ENCODE measurements around the gene NRTN. TPM values are rescaled to one million over a fixed set of nuclear protein-coding genes. Genes with fewer than 3 reads are reported as not detected.
A peak's percentile ranks its signal among the peaks of the same experiment; 100 is the strongest.

The NRTN gene
- total RNA-seq, 4 donors from 2014 or later = 3.6 to 27.2 (median 14.6) TPM

GRCh38 chr19:5803752-5804515 lies 933 bp upstream of the NRTN start:
- H3K27me3 ChIP-seq = peaks cover 54% of the 10 kb centered on the region
- peak overlapping the region in 1 of 2 donors; percentile 68 for H3K4me3 ChIP-seq
- no peaks in the 10 kb centered on the region for H3K9me3 ChIP-seq
- H3K4me1 ChIP-seq = peaks cover 0 to 35% (median 10%) of the 10 kb centered on the region in 3 donors
- H3K36me3 ChIP-seq = peaks cover 0 to 4% of the 10 kb centered on the region in 2 donors
- peak; percentile 86 for ATAC-seq
- H3K27ac ChIP-seq = peak overlapping the region in 3 of 4 donors; percentile 90 to 96 (median 93)
- TF ChIP-seq CTCF (IDR thresholded peaks at IDR 0.05) (peak in 3 of 4 experiments; percentile 97 to 98 (median 98)), POLR2A (IDR thresholded peaks at IDR 0.05) (no peak), POLR2AphosphoS5 (IDR thresholded peaks at IDR 0.05) (no peak)
- WGBS, 2 donors (ENCODE audit: low coverage in 1 of 2) = 0 to 8% methylated on average over 1 to 11 of the region's 54 CpGs

- Histone ChIP-seq H3K4me3 (peak overlapping the region; percentile 68 to 76), H3K27ac (peak overlapping the region; percentile 85 to 96 (median 92)), H3K27me3 (peaks cover 40% of the 10 kb centered on the region), H3K9me3 (no peaks in the 10 kb centered on the region), H3K4me1 (peaks cover 0 to 35% (median 10%) of the 10 kb centered on the region in 3 donors), H3K36me3 (peaks cover 0 to 10% of the 10 kb centered on the region in 2 donors)
- WGBS, 2 donors (ENCODE audit: low coverage in 1 of 2) = no CpG with 5 or more reads among the region's 46 CpGs
- TF ChIP-seq CTCF (IDR thresholded peaks at IDR 0.05) = peak in 3 of 4 experiments; percentile 89 to 93 (median 90)
- TF ChIP-seq POLR2A (IDR thresholded peaks at IDR 0.05) = no peak
- TF ChIP-seq POLR2AphosphoS5 (IDR thresholded peaks at IDR 0.05) = peak; percentile 75
- no peak for TF ChIP-seq EP300 (IDR thresholded peaks at IDR 0.05)
- peak; percentile 62 for ATAC-seq
These were observed 730 bp downstream of the NRTN start for GRCh38 chr19:5805462-5806132.

- WGBS, 2 donors (ENCODE audit: low coverage in 1 of 2) = 42 to 67% methylated on average over 1 to 4 of the region's 6 CpGs
- Histone ChIP-seq H3K27ac (peak overlapping the region; percentile 12 to 96 (median 92)), H3K9me3 (no peaks in the 10 kb centered on the region), H3K27me3 (peaks cover 35% of the 10 kb centered on the region), H3K4me3 (peak overlapping the region; percentile 68 to 76), H3K36me3 (peaks cover 0 to 10% of the 10 kb centered on the region in 2 donors), H3K4me1 (peaks cover 0 to 35% (median 10%) of the 10 kb centered on the region in 3 donors)
- TF ChIP-seq EP300 (IDR thresholded peaks at IDR 0.05) = no peak
- TF ChIP-seq POLR2A (IDR thresholded peaks at IDR 0.05) = no peak
- TF ChIP-seq CTCF (IDR thresholded peaks at IDR 0.05) = no peak
- ATAC-seq = no peak
These were observed 1.2 kb downstream of the NRTN start for GRCh38 chr19:5806133-5806489.

GRCh38 chr19:5806905-5807304 lies 2.0 kb downstream of the NRTN start:
- WGBS, 2 donors (ENCODE audit: low coverage in 1 of 2) = 87 to 94% methylated on average over 3 to 5 of the region's 5 CpGs
- Histone ChIP-seq H3K36me3 (peaks cover 0 to 10% of the 10 kb centered on the region in 2 donors), H3K4me3 (no peak overlapping the region), H3K27ac (peak overlapping the region in 3 of 4 donors; percentile 90 to 96 (median 93)), H3K27me3 (peaks cover 27% of the 10 kb centered on the region), H3K4me1 (peaks cover 0 to 34% (median 10%) of the 10 kb centered on the region in 3 donors), H3K9me3 (no peaks in the 10 kb centered on the region)
- no peak for ATAC-seq
- no peak for TF ChIP-seq EP300 (IDR thresholded peaks at IDR 0.05)
- no peak for TF ChIP-seq POLR2A (IDR thresholded peaks at IDR 0.05)
- no peak for TF ChIP-seq POLR2AphosphoS5 (IDR thresholded peaks at IDR 0.05)
- TF ChIP-seq CTCF (IDR thresholded peaks at IDR 0.05) = no peak
